Hepatocyte (in vitro differentiated cells): Measurements from ENCODE around the gene ZC3H11A.

Experiments
- EZH2 ChIP-seq: fragments of 200-600 bp; sonication (generic); IDR thresholded peaks from 2 replicates; pipeline ENCODE4 v1.6.1; 2016; ENCODE audit warnings: antibody characterized with exemption, mild to moderate bottlenecking, borderline replicate concordance
- TF ChIP-seq, protein P1 (sequence below): fragments of 200-600 bp; sonication (generic); IDR thresholded peaks from 2 replicates; pipeline ENCODE4 v1.5.1; 2016; ENCODE audit warnings: antibody characterized with exemption, mild to moderate bottlenecking; ENCODE audit not compliant: poor library complexity

DNA sequence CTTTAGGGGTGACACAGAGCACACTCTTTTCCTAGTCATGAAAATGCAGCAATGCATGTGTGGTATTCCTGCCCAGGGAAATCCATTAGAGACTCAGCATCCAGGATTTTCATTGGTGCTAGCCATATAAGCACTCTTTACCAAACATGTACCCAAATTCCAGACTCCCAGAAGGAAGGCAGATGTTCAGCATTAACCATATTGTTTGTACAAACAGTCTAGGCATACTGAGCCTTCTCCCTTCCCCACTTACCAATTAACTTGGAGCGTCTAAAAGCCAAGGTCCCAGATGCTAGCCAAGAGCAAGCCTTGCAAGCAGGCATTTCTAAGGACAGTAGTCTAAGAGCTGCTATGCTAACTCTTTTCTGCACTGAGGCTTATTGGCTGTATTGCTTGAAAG lies 27.9 kb downstream of the ZC3H11A start:
- TF ChIP-seq EZH2: no peak
- TF ChIP-seq, protein P1, sequence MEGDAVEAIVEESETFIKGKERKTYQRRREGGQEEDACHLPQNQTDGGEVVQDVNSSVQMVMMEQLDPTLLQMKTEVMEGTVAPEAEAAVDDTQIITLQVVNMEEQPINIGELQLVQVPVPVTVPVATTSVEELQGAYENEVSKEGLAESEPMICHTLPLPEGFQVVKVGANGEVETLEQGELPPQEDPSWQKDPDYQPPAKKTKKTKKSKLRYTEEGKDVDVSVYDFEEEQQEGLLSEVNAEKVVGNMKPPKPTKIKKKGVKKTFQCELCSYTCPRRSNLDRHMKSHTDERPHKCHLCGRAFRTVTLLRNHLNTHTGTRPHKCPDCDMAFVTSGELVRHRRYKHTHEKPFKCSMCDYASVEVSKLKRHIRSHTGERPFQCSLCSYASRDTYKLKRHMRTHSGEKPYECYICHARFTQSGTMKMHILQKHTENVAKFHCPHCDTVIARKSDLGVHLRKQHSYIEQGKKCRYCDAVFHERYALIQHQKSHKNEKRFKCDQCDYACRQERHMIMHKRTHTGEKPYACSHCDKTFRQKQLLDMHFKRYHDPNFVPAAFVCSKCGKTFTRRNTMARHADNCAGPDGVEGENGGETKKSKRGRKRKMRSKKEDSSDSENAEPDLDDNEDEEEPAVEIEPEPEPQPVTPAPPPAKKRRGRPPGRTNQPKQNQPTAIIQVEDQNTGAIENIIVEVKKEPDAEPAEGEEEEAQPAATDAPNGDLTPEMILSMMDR: no peak
